Stimulated activated CD8-positive, alpha-beta memory T cell treated with anti-CD3 and anti-CD28 coated beads, Interleukin-15, amount 100 ng/mL, for 48 hours (primary cell): ENCODE measurements around the gene ADGRV1.
"Not testable (repeated sequence)": the region's sequence is repeated elsewhere in the genome, so short reads cannot be mapped to it uniquely, and the experiment has no call there.

Source experiments
- DNase-seq, 2 donors: peaks; one replicate each; pipeline ENCODE4 v3.0.0-alpha.2; 2020; ENCODE audit warnings: low read depth in 2 of 2

The ADGRV1 gene

GRCh38 chr5:91063098-91063690 is 504.6 kb downstream of the ADGRV1 start:
- DNase-seq, result not testable (repeated sequence)

- DNase-seq, result no peak
Measured at GRCh38 chr5:91065496-91065895, 506.9 kb downstream of the ADGRV1 start.

GRCh38 chr5:91069364-91069763 is 510.8 kb downstream of the ADGRV1 start:
- no peak for DNase-seq

GRCh38 chr5:91070761-91071550 is 512.4 kb downstream of the ADGRV1 start:
- no peak for DNase-seq

- no peak for DNase-seq
Measured at GRCh38 chr5:91072881-91073280, 514.3 kb downstream of the ADGRV1 start.

- DNase-seq, result no peak
Measured at GRCh38 chr5:91074615-91075014, 516.0 kb downstream of the ADGRV1 start.

- no peak for DNase-seq
Measured at GRCh38 chr5:91076138-91076537, 517.5 kb downstream of the ADGRV1 start.

GRCh38 chr5:91077623-91078022 is 519.0 kb downstream of the ADGRV1 start:
- DNase-seq, result no peak

GRCh38 chr5:91079037-91079436 is 520.4 kb downstream of the ADGRV1 start:
- no peak for DNase-seq

GRCh38 chr5:91089758-91090157 is 531.2 kb downstream of the ADGRV1 start:
- DNase-seq, result no peak

GRCh38 chr5:91090995-91091394 is 532.4 kb downstream of the ADGRV1 start:
- no peak for DNase-seq

GRCh38 chr5:91091471-91092234 is 533.1 kb downstream of the ADGRV1 start:
- no peak for DNase-seq

- DNase-seq, result no peak
Measured at GRCh38 chr5:91092859-91093783, 534.5 kb downstream of the ADGRV1 start.

GRCh38 chr5:91095313-91095712 is 536.7 kb downstream of the ADGRV1 start:
- no peak for DNase-seq

GRCh38 chr5:91095786-91096385 is 537.3 kb downstream of the ADGRV1 start:
- no peak for DNase-seq

GRCh38 chr5:91098541-91098940 is 539.9 kb downstream of the ADGRV1 start:
- no peak for DNase-seq

GRCh38 chr5:91101600-91102379 is 543.2 kb downstream of the ADGRV1 start:
- peak; percentile 12 to 19 for DNase-seq

GRCh38 chr5:91103353-91104061 is 544.9 kb downstream of the ADGRV1 start:
- DNase-seq, result no peak

GRCh38 chr5:91104062-91104448 is 545.5 kb downstream of the ADGRV1 start:
- no peak for DNase-seq
